GM19395 (cell line): ENCODE results near the gene TAF4.

Experiments
- ATAC-seq: cut with Tn5 transposase; IDR thresholded peaks from one replicate; pipeline ENCODE4 v1.9.1; 2021; ENCODE audit warnings: mild to moderate bottlenecking, moderate library complexity; ENCODE audit not compliant: unreplicated experiment

The TAF4 gene

DNA sequence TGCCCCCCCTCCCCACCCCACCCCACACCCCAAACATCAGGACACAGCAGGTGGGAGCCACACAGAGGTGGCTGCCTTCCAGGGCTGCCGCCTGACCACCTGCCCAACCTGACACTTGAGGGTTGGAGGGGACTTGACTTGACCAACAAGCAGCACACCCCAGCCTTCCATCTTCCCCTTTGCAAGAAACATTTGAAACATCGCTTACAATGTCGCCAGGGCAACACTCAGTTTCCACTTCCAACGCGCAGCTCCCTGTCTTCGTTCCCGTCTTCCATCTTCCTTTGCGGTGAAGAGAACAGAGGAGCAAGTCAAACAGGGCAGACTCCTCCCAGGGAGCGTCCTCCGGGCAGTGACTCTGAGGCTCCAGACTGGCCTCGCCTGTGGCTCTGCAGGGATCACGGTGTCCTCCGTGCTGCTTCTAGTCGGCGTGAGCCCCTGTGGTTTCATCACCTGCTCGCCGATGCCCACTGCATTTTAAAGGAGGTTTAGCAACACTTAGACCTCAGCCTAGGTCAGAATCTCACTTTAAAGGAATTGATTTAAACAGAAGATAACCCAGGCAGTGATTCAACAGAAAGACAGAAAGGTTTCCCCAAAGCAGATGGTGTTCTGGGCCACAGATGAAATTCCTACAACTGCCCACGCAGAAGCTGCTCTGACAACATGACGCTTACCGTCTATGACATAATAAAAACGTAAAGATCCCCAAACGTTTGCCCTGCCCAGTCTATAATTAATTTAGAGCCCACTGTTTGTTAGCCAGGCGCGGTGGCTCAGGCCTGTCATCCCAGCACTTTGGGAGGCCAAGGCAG, 130.8 kb downstream of the TAF4 start:
- no peak for ATAC-seq

DNA sequence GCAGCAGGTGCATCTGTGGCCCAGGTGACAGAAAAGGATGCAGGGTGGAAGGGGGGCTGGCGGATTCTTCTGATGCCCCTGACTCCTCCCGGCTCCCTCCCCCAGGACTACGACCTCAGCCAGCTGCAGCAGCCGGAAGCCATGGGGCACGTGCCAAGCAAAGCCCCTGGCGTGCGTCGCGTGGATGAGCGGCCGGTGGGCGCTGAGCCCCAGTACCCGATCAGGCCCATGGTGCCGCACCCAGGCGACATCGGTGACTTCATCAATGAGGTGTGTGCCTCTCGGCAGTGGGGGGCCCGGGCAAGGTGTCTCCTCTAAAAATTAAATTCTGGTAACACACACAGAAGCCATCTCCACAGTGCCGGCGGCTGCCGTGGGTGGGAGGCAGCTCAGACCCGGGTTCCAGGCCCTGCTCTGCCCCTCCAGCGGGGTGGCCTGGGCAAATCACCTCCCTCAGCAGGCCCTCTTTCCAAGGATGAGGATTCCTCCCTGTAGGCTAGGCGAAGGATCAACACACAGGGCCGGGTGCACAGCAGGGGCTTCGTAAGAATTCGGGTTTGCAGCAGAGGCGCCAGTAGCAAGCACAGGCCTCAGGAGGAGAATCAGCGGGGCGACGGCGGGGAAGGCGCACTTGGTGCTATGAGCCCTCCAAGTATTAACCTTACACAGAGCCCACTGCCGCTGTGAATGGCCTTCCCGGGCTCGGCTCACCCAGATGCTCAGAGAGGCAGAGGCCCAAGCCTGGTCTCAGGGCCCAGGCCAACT, 131.5 kb downstream of the TAF4 start:
- no peak for ATAC-seq

DNA sequence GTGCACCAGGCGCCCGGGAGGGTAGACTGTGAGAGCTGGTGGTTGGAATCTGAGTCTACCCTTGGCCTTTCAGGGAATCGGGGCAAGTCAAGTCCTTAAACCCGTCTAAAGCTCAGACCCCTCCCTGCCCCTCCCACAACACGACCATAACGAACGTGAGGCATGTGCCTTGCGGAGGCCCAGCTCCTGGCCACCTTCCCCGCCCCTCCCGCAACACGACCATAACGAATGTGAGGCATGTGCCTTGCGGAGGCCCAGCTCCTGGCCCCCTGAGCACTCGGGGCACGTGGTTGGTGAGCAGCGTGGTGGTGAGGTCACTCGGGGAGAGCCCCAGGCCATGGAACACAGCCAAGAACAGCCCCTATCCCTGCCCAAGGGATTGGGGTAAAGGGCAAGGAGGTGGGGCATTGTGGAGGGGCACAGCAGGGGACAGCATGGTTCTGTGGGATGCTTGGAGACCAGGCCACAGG, 132.2 kb downstream of the TAF4 start:
- no peak for ATAC-seq

DNA sequence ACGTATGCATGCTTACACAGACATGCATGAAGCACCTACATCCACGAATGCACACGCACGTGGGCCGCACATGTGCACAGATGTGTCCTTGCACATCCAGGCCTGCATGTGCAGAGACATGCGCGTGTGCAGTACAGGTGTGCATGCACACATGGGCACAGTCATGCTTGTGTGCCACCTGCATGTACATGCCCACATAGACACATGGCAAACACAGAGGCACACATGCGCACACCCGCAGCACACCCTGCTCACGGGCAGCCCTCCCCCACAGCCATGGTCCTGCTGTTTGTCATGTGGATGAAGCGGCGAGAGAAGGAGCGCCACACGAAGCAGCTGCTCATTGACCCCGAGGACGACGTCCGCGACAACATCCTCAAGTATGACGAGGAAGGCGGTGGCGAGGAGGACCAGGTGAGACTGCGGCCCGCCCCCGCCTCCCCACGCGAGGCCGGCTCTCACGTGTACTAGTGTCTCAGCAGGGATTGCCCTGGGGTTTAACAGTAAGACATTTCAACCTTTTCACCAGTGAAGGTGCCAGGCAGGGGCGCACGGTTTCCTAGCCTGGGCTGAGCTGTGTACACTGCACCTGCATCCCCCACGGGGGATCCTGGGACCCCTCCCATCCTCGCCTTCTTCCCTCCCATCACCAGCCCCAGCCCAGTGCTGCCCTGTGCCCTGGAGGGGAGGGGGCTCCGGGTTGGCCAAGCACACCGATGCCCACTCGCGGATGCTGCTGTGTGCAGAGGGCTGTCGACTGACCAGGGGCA, 132.8 kb downstream of the TAF4 start:
- no peak for ATAC-seq

DNA sequence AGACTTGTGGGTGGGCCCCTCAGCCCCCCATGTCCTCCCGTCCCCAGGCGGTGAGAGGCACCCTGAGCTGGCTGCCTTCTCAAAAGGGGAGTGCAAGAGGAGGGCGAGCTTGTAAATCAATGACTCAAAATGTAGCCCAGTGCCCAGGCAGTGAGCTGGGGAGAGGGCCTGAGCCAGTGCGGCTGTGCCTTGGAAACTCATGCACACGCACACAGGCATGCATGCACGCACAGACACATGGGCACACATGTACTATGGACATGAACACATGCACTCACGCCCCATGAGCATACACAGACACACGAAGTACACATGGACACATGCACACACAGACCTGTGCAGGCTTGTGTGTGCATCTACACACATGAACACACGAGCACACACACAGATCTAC, 133.5 kb downstream of the TAF4 start:
- ATAC-seq = no peak

DNA sequence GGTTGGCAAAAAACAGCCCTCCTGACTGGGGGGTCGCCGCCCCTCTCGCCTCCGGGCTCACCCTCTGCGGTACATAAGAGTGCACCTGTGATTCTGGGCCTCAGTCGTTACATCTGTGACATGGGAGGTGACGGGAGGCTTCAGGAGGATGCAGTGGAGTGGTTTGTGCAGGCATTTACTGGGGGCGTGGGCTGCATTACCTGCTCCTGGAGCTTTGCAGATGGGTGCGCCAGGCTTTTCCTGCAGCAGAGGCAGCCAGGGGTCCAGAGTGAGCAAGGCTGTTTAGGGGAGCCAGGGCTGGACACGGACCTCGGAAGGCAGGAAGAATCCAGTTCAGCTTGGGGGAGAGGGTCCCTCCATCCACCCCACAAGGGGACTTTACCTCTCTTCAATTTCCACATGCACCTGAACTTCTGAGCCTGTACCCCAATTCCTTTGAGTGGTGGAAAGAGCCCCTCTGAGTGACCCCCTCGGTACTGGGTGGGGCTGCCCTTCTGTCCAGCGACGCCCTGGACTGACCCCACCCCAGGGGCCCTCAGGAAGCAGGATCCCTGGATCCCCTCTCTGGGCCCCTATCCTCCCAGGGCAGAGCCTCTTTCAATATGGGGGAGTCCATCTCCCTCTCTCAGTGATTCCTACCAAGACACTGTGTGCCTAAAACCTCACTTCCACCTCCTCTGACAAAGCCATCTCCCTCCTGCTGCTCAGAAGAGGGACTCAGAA, 134.0 kb downstream of the TAF4 start:
- no peak for ATAC-seq

DNA sequence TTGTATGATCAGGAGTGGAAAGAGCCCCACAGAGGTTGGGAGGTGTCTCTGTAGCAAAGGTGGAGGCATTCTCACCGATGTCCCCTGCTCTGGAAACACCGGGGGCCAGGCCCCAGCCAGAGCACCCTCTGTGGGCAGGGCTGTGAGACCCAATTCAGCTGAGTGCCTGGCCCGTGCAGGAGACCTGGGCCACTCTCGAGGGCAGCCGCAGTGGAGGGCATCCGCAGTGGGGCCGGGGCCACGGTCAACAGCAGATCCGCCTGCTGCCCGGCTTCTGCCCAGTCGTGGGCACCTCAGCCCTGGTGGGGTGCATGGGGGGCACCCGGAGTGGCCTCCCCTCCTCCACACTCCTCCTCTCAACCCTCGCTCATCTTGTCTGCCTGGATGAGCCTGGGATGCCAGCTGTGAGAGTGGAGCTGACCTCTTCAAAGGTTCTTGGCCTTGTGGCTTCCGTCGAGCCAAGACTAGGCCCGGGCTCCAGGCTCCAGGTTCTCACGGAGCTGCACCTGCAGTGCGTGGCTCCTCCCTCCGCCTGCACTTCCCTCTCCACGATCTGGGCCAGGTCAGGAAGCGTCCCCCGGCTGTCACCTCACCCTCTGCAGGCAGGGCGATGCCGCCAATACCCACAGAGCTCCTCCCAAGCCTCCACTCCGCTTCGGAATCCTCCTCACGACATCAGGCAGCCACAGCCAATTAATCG, 134.8 kb downstream of the TAF4 start:
- ATAC-seq = no peak

DNA sequence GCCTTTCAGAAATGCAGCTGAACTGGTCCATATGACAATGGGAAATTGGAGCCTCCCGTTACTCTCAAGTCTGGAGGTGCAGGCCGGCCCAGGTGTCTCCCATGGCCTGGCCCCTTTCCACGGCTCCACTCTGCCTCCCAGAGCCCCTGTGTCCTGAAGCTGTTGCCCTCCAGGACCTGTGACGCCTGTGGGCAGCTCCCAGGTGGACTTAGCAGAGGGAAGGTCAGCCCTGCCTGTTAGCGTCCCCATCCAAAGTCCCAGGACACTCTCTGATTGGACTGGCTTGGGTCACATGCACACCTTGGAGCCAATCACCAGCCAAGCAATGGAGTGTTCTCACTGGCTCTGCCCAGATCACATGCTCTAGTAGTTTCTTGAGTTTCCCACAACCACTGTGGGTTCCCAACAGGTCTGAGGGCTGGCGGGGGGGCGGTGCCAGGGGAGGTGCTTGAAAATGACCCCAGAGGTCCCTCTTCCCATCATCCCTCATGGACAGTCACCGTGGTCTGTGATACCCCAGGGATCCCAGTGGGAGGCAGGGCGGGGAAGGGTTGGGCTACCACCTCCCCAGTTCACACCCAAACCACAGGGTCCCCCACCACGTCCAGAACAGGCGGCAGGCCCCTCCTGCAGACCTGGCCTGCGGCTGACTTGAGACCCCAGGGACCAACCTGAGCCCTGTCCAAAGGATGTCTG, 135.6 kb downstream of the TAF4 start:
- no peak for ATAC-seq

DNA sequence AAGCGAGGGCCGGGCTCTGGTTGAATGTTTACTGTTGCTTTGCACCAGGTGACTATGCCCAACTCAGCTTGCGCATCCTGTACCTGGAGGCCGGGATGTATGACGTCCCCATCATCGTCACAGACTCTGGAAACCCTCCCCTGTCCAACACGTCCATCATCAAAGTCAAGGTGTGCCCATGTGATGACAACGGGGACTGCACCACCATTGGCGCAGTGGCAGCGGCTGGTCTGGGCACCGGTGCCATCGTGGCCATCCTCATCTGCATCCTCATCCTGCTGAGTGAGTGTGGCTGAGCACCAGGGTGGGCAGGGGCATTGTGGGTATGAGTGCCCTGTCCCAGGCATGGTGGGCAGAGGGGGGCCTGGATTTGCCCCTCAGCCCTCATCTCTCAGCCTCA, 136.1 kb downstream of the TAF4 start:
- no peak for ATAC-seq

DNA sequence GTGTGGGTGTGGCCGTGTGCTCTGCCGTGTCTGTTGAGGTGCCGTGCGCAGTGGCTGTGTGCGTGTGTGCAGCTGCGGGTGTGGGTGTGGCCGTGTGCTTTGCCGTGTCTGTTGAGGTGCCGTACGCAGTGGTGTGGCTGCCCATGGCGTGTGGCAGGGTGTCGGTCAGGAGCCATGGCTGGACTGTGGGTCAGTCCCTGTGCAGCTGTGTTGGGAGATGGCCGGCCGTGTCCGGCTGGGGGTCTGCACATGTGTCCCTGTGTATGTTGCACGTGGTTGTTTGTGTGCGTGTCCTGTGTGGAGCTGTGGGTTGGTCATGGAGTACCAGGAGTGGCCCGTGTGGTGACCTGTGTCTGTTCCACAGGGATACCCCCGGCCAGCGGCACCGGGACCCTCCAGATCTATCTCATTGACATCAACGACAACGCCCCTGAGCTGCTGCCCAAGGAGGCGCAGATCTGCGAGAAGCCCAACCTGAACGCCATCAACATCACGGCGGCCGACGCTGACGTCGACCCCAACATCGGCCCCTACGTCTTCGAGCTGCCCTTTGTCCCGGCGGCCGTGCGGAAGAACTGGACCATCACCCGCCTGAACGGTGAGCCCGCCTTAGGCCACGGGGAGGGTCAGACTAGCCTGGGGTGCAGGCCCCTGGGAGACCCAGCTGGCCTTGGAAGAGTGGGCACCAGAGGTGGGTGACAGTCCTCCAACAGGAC, 137.7 kb downstream of the TAF4 start:
- ATAC-seq = no peak

DNA sequence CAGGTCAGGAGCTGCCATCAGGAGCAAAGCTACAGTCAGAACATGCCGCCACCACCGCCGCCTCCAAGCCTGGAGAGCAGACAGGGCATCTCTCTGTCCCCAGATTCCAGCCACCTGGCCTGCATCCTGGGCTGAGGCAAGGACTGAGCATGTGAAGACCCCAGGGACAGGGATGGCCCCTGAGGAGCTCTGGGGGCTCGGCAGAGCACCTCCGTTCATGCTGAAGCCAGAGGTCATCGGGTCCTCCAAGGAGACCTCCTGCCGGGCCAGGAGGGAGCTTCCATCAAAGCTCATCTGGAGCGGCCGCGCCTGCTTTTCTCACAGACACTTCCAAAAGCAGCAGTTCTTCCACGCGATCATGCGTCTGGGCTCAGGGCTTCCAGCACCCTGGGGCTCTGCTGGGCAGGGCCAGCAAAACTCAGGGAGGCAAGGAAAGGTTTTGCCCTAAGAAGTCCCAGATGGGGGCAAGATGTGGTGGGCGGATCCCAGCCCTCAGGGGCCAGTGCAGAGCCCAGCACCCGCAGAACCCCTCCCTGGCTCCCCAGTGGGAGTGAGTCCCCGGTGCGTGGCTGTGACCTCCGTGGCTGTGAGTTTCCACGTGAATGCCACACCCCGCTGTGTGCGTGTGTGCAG, 138.4 kb downstream of the TAF4 start:
- no peak for ATAC-seq

DNA sequence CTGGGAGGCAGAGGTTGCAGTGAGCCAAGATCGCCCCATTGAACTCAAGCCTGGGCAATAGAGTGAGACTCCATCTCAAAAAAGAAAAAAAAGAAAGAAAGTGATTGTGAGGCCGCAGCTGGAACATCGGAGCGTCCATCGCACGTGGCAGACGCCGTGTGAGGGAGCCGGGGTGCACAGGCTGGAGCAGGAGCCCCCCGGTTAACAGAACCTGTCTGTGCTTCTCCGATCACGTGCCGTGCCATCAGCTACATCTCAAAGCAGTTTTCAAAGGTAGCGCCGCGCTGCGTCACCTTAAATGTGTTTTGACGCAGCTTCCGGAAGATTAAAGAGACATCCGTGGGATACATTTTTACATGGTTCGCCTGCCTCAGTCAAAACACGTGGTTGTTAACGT, 138.9 kb downstream of the TAF4 start:
- no peak for ATAC-seq

DNA sequence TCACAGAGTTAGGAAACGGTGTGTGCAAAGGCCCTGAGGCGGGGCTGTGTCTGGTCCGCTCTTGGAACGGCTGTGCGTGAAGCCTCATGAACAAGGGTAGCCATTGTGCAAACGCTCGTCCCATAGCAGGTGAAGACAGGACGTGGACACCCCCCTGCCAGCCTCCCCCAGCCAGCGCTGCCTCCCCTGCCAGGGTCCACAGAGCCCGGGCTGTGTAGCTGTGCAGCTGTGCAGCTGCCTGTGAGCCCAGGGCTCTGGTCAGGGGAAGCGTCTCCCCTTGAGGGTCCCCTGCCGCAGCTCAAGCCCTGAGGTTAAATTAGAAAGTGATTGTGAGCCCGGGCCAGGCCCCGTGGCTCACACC, 139.4 kb downstream of the TAF4 start:
- no peak for ATAC-seq

DNA sequence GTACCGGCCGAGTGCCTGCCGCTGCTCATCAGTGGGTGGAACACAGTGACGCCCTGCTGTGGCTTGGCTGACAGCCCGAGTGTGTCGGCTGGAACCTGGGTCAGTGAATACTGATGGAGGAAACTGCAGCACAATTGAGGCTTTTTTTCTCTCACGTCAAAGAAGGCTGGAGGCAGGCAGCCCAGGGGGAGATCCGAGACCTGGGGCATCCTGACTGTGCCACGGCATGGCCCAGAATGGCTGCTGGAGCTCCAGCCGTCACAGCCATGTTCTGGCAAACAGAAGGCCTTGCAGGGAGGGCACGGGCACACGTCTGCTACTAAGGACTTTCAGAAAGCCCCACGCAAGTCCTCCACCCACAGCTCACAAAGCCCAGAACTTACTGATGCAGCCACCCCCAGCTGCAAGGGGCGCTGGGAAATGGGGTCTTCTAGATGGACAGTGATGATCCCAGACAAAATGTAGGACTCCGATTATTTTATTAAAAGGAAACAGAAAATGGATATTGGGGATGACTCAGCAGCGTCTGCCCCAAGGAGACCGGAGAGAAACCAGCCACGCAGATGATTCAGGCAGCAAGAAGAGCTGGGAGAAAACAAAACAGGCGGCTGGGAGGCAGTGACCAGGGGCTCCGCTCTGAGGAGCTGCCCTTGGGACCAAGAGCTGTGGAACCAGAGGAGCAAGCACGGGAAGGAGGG, 140.0 kb downstream of the TAF4 start:
- ATAC-seq = no peak

DNA sequence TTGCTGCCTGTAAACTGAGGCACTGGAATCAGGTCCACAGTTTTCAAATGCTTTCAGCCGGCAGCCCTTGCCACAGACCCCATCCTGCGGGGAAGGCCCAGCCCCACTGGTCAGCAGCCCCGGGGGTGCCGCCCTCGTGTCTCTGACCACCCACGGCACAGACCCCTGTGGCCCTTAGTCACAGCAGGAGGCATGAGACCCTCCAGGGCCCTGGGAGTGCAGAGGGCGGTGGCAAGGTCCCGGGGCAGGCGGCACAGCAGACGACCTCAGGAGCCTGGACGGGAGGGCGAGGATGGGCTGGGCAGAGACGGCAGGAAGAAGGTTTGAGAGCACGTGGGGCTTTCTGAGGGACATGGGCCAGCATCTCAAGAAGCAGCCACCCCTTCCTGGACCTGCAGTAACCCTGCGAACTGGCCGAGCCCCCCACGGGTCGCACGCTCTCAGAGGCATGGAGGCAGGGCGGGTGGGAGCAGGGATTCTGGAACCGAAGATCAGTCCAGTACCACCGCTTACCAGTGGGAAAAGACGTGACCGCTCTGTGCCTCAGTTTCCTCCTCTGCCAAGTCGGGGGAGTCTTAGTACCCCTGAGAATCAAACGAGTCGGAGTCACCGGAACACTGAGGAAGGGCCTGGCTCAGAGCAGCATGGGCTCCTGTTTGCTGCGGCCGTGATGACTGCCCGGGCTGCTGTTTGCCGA, 140.7 kb downstream of the TAF4 start:
- ATAC-seq = no peak
